ENCODE results near the gene ULK4.

GRCh38 chr3:41710646-41711388 lies 251.1 kb downstream of the ULK4 start:
- TF ChIP-seq CTBP1 (IDR thresholded peaks at IDR 0.05; ENCODE audit: borderline replicate concordance) (no peak), BHLHE40 (IDR thresholded peaks at IDR 0.05; ENCODE audit: borderline replicate concordance) (no peak), ELF4 (IDR thresholded peaks at IDR 0.05) (no peak), SUZ12 (IDR thresholded peaks at IDR 0.05) (no peak), HDGF (IDR thresholded peaks at IDR 0.05; ENCODE audit: borderline replicate concordance) (no peak), NFRKB (IDR thresholded peaks at IDR 0.05) (no peak), PKNOX1 (IDR thresholded peaks at IDR 0.05) (no peak), SP1 (IDR thresholded peaks at IDR 0.05) (no peak), TARDBP (IDR thresholded peaks at IDR 0.05) (no peak), FOXA1 (IDR thresholded peaks at IDR 0.05) (no peak), FOXM1 (IDR thresholded peaks at IDR 0.05; ENCODE audit: borderline replicate concordance) (no peak), ZNF384 (IDR thresholded peaks at IDR 0.05) (no peak), LEF1 (IDR thresholded peaks at IDR 0.05; ENCODE audit: borderline replicate concordance) (no peak), FOXK2 (IDR thresholded peaks at IDR 0.05) (no peak)
